Gastroesophageal sphincter (tissue), 3 donors: ENCODE data around the gene PRPF38A.

Source experiments
- EP300 ChIP-seq: sonication (generic); formaldehyde crosslinking; IDR thresholded peaks from one replicate; pipeline ENCODE4 v1.6.1; 2017; ENCODE audit warnings: antibody characterized with exemption, mild to moderate bottlenecking
- POLR2A ChIP-seq, 2 donors: fragments of 450-650 bp; IDR thresholded peaks; one replicate each; pipeline ENCODE4 v1.6.1; 2017; ENCODE audit warnings: antibody characterized with exemption in 2 of 2, mild to moderate bottlenecking in 2 of 2, moderate library complexity in 1 of 2
- POLR2AphosphoS5 ChIP-seq: sonication (generic); formaldehyde crosslinking; IDR thresholded peaks from one replicate; pipeline ENCODE4 v1.6.1; 2017; ENCODE audit warnings: antibody characterized with exemption
- TF ChIP-seq, protein P1 (sequence below), 4 experiments: fragments of 200-600 bp in 2 of 4; fragments of 450-650 bp in 2 of 4; sonication (generic) in 1 of 4; IDR thresholded peaks; one replicate each; pipeline ENCODE4 v1.5.1; 2017 to 2019; ENCODE audit warnings: antibody characterized with exemption in 4 of 4, mild to moderate bottlenecking in 2 of 4, moderate library complexity in 2 of 4

DNA sequence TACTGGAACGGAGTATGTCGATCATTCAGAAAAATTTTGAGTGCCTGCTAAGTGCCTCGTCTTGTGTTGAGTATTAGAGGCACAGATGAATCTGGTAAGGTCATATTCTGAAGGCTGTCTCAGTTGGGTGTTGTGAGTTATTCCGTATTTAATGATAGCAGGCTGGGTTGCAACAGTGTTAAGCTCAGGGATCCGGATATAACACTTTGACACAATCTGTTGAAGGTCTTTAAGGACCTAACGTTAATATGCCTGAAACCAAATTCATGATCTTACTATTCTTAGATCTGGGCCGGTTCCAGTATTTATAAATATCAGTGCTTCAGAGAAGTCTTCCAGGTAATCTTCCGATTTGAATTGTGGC, 555 bp downstream of the PRPF38A start:
- TF ChIP-seq POLR2AphosphoS5 (no peak), EP300 (no peak), POLR2A (IDR thresholded peaks at IDR 0.05) (no peak)
- TF ChIP-seq, protein P1, sequence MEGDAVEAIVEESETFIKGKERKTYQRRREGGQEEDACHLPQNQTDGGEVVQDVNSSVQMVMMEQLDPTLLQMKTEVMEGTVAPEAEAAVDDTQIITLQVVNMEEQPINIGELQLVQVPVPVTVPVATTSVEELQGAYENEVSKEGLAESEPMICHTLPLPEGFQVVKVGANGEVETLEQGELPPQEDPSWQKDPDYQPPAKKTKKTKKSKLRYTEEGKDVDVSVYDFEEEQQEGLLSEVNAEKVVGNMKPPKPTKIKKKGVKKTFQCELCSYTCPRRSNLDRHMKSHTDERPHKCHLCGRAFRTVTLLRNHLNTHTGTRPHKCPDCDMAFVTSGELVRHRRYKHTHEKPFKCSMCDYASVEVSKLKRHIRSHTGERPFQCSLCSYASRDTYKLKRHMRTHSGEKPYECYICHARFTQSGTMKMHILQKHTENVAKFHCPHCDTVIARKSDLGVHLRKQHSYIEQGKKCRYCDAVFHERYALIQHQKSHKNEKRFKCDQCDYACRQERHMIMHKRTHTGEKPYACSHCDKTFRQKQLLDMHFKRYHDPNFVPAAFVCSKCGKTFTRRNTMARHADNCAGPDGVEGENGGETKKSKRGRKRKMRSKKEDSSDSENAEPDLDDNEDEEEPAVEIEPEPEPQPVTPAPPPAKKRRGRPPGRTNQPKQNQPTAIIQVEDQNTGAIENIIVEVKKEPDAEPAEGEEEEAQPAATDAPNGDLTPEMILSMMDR (IDR thresholded peaks at IDR 0.05), result no peak
